ENCODE results near the gene TTLL1.

The TTLL1 gene

GRCh38 chr22:43118953-43119458 is 29.8 kb upstream of the TTLL1 start:
- TF ChIP-seq CTCF (IDR thresholded peaks at IDR 0.05; ENCODE audit: low read length, missing control alignments), result no peak
- no peak for DNase-seq (ENCODE audit: low read depth)
- H3K4me3 ChIP-seq (replicated peaks; ENCODE audit: low read depth, low read length), result no peak overlapping the region

DNA sequence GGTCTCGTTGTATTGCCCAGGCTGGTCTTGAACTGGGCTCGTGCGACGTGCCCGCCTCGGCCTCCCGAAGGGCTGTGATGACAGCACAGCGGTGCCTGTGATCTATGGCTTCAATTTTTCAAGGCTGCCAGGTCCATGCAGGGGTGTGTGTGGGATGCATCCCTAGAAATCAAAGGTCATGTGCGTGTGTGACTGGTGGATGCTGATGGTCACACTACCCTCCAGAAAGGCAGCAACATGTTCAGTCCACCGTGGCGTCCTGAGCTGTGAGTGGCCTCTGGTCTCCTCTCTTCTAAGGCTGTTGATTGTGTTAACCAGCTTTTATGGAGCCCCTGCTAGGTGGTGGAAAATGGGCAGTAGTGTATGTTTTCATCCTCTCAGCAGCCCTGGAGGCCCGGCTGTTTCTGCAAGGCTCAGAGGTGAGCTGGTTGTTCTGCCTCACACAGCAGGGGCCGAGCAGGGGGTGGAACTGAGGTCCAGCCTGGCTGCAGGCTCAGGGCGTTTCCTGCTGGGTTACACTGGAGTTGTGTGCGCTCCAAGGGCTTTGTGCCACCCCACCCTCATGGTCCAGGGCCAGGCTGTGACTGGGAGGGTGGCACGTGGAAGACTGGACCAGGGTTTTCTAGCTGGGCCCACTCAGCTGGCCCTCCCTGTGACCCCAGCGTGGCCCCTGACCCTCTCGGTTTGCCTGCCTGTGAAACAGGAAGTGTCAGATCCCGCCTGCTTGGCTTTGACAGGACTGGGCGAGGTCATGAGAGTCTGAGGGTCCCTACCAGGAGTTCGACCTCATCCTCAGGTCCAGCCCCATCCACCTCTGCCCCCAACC is 29.0 kb upstream of the TTLL1 start:
- TF ChIP-seq CTCF (IDR thresholded peaks at IDR 0.05; ENCODE audit: low read length, missing control alignments), result no peak
- DNase-seq (ENCODE audit: low read depth), result no peak
- H3K4me3 ChIP-seq (replicated peaks; ENCODE audit: low read depth, low read length), result no peak overlapping the region

DNA sequence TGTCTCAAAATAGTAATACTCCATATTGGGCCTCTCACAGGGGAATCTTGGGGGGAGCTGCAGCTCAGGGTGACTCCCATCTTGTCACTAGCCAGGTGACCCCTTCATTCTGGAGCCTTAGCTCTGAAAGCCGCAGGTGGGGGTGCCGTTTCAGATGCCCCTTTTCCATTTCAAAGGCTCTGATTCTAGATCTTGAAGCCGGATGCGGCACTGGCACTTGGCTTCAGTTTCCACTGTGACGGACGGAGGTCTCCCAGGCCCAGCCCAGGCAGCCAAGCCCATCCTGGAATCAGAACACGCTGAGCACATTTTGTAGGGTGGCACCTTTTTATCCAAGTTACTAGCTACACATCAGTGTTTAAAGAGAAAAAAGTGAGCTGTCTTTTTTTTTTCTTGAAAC is 27.7 kb upstream of the TTLL1 start:
- no peak overlapping the region for H3K4me3 ChIP-seq (replicated peaks; ENCODE audit: low read depth, low read length)
- TF ChIP-seq CTCF (IDR thresholded peaks at IDR 0.05; ENCODE audit: low read length, missing control alignments), result no peak
- no peak for DNase-seq (ENCODE audit: low read depth)

DNA sequence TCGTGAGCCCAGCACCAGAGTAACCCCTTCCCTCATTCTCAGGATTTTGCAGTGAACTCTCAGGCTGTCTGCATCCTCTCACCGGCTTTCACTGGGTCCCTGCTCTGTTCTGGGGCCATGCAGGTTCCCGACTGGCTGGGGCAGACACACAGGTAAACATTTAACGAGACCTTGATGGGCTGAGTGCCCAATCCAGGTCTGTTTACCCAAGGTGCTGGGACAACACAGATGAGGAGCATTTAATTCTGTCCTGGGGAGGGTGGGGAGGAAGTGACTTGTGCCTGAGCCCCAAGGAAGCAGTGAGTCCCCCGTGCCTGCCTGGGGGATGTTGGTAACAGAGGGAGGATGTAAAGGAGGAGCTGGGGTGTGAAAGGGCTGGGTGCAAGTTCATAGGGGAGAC is 25.8 kb upstream of the TTLL1 start:
- DNase-seq (ENCODE audit: low read depth), result no peak
- H3K4me3 ChIP-seq (replicated peaks; ENCODE audit: low read depth, low read length), result no peak overlapping the region
- TF ChIP-seq CTCF (IDR thresholded peaks at IDR 0.05; ENCODE audit: low read length, missing control alignments), result no peak

GRCh38 chr22:43113526-43114251 is 24.5 kb upstream of the TTLL1 start:
- no peak overlapping the region for H3K4me3 ChIP-seq (replicated peaks; ENCODE audit: low read depth, low read length)
- DNase-seq (ENCODE audit: low read depth), result no peak
- no peak for TF ChIP-seq CTCF (IDR thresholded peaks at IDR 0.05; ENCODE audit: low read length, missing control alignments)

DNA sequence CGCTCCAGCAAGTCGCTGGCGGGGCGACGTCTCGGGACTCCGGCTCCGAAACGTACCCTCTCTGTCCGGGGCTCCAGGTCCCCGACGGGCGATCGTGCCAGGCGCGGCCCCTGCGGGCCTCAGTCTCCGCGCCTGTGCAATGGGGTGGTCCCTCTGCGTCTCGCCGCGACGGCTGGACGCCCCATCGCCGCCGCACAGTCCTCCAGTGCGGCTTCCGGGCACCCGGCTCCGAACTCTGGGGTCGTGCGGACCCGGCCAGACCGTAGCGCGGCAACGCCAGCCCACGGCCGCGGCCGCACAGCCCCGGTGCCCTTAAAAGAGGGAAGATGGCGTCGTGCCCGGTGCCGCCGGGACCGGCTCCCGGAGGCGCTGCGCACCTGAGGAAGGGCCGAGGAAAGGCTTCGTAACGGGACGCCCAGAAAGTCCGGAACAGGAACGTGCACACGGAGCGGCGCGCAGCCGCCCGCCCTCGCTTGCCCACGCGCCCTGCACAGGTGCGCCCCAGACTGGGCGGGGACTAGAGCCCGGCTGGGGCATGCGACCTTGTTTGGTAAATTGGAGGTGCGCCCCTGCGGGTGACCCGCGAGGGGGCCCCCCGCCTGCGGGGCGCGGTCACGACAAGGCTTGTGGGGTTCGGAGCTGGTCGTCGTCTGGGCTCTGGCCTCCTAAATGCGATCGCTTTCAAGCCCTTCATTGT is 21.9 kb upstream of the TTLL1 start:
- H3K4me3 ChIP-seq (replicated peaks; ENCODE audit: low read depth, low read length), result peak overlapping the region; percentile 41
- DNase-seq (ENCODE audit: low read depth), result no peak
- no peak for TF ChIP-seq CTCF (IDR thresholded peaks at IDR 0.05; ENCODE audit: low read length, missing control alignments)
